ENCODE results near the gene UBTD2.
"Not testable (repeated sequence)": the region's sequence is repeated elsewhere in the genome, so short reads cannot be mapped to it uniquely, and the experiment has no call there.

Gene UBTD2

DNA sequence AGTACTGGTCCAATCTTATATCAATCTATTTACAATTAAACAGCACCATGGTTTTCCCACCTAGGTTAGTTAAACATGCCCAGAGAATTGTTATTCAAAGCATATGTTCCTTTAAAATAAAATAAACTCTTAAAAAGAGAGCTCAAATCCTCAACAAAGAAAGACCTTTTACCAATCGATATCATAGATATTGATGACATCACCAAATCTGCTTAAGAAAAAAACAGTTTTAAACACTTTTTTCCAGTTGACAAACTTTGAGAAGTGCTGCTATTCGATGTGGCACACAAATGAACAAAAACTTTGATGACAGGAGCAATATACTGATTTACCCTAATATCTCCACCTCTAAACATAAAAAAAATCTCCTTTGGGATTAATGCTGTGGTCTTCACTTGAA lies 73.8 kb downstream of the UBTD2 start:
- no peak for TF ChIP-seq GLIS3 (CRISPR knock-in tag; IDR thresholded peaks at IDR 0.05)
- TF ChIP-seq SNAI2 (CRISPR knock-in tag; IDR thresholded peaks at IDR 0.05), result no peak
- TF ChIP-seq, protein P1, sequence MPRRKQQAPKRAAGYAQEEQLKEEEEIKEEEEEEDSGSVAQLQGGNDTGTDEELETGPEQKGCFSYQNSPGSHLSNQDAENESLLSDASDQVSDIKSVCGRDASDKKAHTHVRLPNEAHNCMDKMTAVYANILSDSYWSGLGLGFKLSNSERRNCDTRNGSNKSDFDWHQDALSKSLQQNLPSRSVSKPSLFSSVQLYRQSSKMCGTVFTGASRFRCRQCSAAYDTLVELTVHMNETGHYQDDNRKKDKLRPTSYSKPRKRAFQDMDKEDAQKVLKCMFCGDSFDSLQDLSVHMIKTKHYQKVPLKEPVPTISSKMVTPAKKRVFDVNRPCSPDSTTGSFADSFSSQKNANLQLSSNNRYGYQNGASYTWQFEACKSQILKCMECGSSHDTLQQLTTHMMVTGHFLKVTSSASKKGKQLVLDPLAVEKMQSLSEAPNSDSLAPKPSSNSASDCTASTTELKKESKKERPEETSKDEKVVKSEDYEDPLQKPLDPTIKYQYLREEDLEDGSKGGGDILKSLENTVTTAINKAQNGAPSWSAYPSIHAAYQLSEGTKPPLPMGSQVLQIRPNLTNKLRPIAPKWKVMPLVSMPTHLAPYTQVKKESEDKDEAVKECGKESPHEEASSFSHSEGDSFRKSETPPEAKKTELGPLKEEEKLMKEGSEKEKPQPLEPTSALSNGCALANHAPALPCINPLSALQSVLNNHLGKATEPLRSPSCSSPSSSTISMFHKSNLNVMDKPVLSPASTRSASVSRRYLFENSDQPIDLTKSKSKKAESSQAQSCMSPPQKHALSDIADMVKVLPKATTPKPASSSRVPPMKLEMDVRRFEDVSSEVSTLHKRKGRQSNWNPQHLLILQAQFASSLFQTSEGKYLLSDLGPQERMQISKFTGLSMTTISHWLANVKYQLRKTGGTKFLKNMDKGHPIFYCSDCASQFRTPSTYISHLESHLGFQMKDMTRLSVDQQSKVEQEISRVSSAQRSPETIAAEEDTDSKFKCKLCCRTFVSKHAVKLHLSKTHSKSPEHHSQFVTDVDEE (CRISPR knock-in tag; IDR thresholded peaks at IDR 0.05), result no peak
- no peak for TF ChIP-seq TCF4 (CRISPR knock-in tag; IDR thresholded peaks at IDR 0.05; ENCODE audit: borderline replicate concordance)
- TF ChIP-seq TOX (CRISPR knock-in tag; IDR thresholded peaks at IDR 0.05; ENCODE audit: borderline replicate concordance), result no peak
- no peak for TF ChIP-seq RARB (CRISPR knock-in tag; IDR thresholded peaks at IDR 0.05)
- no peak for TF ChIP-seq ESRRG (CRISPR knock-in tag; IDR thresholded peaks at IDR 0.05)
- no peak for TF ChIP-seq ISL1 (CRISPR knock-in tag; IDR thresholded peaks at IDR 0.05)
- no peak for TF ChIP-seq ZNF8 (CRISPR knock-in tag; IDR thresholded peaks at IDR 0.05)
- TF ChIP-seq ZNF565 (CRISPR knock-in tag; conservative IDR thresholded peaks at IDR 0.05; ENCODE audit: low read depth), result no peak
- TF ChIP-seq ZFP30 (CRISPR knock-in tag; IDR thresholded peaks at IDR 0.05), result no peak
- TF ChIP-seq, protein P2, sequence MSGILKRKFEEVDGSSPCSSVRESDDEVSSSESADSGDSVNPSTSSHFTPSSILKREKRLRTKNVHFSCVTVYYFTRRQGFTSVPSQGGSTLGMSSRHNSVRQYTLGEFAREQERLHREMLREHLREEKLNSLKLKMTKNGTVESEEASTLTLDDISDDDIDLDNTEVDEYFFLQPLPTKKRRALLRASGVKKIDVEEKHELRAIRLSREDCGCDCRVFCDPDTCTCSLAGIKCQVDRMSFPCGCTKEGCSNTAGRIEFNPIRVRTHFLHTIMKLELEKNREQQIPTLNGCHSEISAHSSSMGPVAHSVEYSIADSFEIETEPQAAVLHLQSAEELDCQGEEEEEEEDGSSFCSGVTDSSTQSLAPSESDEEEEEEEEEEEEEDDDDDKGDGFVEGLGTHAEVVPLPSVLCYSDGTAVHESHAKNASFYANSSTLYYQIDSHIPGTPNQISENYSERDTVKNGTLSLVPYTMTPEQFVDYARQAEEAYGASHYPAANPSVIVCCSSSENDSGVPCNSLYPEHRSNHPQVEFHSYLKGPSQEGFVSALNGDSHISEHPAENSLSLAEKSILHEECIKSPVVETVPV (CRISPR knock-in tag; IDR thresholded peaks at IDR 0.05), result no peak
- TF ChIP-seq BACH2 (CRISPR knock-in tag; IDR thresholded peaks at IDR 0.05; ENCODE audit: borderline replicate concordance), result no peak
- ATAC-seq, result no peak

DNA sequence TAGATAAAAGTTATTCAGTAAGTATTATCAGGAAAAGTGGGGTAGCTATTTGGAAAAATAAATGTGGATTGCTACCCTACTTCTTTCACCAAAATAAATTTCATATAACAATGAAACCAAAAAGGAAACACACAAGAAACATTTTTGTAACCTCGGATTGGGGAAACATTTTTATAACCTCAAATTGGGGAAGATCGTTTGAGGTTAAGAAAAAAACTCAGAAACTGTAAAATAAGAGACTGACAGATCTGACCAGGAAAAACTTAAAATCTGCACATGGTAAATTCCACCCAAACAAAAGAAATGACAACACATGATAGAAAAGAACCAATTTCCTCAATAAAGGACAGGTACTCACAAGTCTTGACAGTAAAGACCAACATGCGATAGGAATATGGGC lies 76.1 kb downstream of the UBTD2 start:
- TF ChIP-seq PPARA (CRISPR knock-in tag; IDR thresholded peaks at IDR 0.05; ENCODE audit: borderline replicate concordance), result no peak
- TF ChIP-seq, protein P3, sequence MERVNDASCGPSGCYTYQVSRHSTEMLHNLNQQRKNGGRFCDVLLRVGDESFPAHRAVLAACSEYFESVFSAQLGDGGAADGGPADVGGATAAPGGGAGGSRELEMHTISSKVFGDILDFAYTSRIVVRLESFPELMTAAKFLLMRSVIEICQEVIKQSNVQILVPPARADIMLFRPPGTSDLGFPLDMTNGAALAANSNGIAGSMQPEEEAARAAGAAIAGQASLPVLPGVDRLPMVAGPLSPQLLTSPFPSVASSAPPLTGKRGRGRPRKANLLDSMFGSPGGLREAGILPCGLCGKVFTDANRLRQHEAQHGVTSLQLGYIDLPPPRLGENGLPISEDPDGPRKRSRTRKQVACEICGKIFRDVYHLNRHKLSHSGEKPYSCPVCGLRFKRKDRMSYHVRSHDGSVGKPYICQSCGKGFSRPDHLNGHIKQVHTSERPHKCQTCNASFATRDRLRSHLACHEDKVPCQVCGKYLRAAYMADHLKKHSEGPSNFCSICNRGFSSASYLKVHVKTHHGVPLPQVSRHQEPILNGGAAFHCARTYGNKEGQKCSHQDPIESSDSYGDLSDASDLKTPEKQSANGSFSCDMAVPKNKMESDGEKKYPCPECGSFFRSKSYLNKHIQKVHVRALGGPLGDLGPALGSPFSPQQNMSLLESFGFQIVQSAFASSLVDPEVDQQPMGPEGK (CRISPR knock-in tag; IDR thresholded peaks at IDR 0.05; ENCODE audit: borderline replicate concordance), result no peak
- TF ChIP-seq, protein P4, sequence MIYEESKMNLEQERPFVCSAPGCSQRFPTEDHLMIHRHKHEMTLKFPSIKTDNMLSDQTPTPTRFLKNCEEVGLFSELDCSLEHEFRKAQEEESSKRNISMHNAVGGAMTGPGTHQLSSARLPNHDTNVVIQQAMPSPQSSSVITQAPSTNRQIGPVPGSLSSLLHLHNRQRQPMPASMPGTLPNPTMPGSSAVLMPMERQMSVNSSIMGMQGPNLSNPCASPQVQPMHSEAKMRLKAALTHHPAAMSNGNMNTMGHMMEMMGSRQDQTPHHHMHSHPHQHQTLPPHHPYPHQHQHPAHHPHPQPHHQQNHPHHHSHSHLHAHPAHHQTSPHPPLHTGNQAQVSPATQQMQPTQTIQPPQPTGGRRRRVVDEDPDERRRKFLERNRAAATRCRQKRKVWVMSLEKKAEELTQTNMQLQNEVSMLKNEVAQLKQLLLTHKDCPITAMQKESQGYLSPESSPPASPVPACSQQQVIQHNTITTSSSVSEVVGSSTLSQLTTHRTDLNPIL (CRISPR knock-in tag; IDR thresholded peaks at IDR 0.05; ENCODE audit: low read depth), result no peak
- TF ChIP-seq, protein P1 (CRISPR knock-in tag; IDR thresholded peaks at IDR 0.05), result no peak
- no peak for TF ChIP-seq ZC3H10 (CRISPR knock-in tag; IDR thresholded peaks at IDR 0.05)
- no peak for TF ChIP-seq GLIS3 (CRISPR knock-in tag; IDR thresholded peaks at IDR 0.05)
- TF ChIP-seq ZNF8 (CRISPR knock-in tag; IDR thresholded peaks at IDR 0.05), result no peak
- TF ChIP-seq ZNF70 (CRISPR knock-in tag; IDR thresholded peaks at IDR 0.05), result no peak
- no peak for TF ChIP-seq SNAI2 (CRISPR knock-in tag; IDR thresholded peaks at IDR 0.05)
- TF ChIP-seq TOX (CRISPR knock-in tag; IDR thresholded peaks at IDR 0.05; ENCODE audit: borderline replicate concordance), result no peak
- TF ChIP-seq, protein P2 (CRISPR knock-in tag; IDR thresholded peaks at IDR 0.05), result no peak
- no peak for TF ChIP-seq OSR1 (CRISPR knock-in tag; IDR thresholded peaks at IDR 0.05)
- no peak for TF ChIP-seq ZFP30 (CRISPR knock-in tag; IDR thresholded peaks at IDR 0.05)
- TF ChIP-seq RARB (CRISPR knock-in tag; IDR thresholded peaks at IDR 0.05), result no peak
- TF ChIP-seq ESRRG (CRISPR knock-in tag; IDR thresholded peaks at IDR 0.05), result no peak
- no peak for TF ChIP-seq ZNF565 (CRISPR knock-in tag; conservative IDR thresholded peaks at IDR 0.05; ENCODE audit: low read depth)
- TF ChIP-seq ZFP3 (CRISPR knock-in tag; IDR thresholded peaks at IDR 0.05), result no peak
- TF ChIP-seq TCF4 (CRISPR knock-in tag; IDR thresholded peaks at IDR 0.05; ENCODE audit: borderline replicate concordance), result no peak
- TF ChIP-seq, protein P5, sequence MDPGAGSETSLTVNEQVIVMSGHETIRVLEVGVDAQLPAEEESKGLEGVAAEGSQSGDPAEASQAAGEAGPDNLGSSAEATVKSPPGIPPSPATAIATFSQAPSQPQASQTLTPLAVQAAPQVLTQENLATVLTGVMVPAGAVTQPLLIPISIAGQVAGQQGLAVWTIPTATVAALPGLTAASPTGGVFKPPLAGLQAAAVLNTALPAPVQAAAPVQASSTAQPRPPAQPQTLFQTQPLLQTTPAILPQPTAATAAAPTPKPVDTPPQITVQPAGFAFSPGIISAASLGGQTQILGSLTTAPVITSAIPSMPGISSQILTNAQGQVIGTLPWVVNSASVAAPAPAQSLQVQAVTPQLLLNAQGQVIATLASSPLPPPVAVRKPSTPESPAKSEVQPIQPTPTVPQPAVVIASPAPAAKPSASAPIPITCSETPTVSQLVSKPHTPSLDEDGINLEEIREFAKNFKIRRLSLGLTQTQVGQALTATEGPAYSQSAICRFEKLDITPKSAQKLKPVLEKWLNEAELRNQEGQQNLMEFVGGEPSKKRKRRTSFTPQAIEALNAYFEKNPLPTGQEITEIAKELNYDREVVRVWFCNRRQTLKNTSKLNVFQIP (CRISPR knock-in tag; IDR thresholded peaks at IDR 0.05; ENCODE audit: borderline replicate concordance, low read depth), result no peak
- ATAC-seq, result no peak

DNA sequence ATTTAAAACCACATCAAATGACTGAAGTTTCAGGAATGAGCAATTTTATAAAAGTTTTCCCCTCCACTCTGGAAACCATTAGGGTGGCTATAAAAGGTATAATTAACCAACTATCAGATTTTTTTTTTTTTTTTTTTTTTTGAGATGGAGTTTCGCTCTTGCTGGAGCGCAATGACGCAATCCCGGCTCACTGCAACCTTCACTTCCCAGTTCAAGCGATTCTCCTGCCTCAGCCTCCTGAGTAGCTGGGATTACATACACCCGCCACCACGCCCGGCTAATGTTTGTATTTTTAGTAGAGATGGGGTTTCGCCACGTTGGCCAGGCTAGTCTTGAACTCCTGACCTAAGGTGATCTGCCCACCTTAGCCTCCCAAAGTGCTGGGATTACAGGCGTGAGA lies 77.6 kb downstream of the UBTD2 start:
- not testable (repeated sequence) for ATAC-seq
